ENCODE measurements around the gene CDH5. TPM values are rescaled to one million over a fixed set of nuclear protein-coding genes. Genes with fewer than 3 reads are reported as not detected.

Gene CDH5
- total RNA-seq, 1 donor from 2014 or later: 1,308 TPM

DNA sequence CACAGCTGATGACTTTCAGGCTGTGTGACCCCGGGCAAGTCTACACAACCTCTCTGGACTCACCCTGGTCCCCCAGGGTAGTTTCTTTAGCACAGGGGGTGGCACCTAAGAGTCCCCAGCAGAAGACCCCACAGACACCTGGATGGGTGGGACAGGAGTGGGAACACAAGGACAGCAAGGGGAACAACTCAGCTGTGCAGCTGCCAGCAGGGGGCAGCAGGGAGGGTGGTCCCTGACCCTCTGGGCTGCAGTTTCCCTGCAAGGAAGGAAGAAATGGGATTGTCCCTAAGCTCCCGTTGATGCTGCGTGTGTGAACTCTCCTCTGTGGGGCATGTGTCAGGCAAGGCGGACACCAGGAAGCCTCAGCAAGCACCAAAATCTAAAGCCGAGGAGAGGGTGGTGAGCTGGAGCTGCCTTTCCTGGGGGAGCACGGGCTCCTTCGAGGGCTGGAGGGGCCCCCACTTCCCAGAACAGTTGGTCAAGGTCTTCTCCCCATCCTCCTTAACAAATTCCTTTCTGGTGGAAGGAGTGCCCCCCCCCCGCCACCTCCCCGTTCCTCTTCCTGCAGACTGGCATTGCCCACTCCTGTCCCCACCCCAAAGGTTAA, 24.1 kb upstream of the CDH5 start:
- peaks cover 24% of the 10 kb centered on the region for H3K36me3 Mint-ChIP-seq (ENCODE audit: low read depth, unreplicated experiment)
- H3K4me3 Mint-ChIP-seq (ENCODE audit: unreplicated experiment): no peak overlapping the region
- H3K27ac Mint-ChIP-seq (ENCODE audit: unreplicated experiment): no peak overlapping the region
- DNase-seq (ENCODE audit: low spot score): peak; percentile 83
- H3K9me3 Mint-ChIP-seq (ENCODE audit: unreplicated experiment): no peaks in the 10 kb centered on the region
- peaks cover 7% of the 10 kb centered on the region for H3K4me1 Mint-ChIP-seq (ENCODE audit: unreplicated experiment)
- TF ChIP-seq CTCF (IDR thresholded peaks at IDR 0.05; ENCODE audit: unreplicated experiment): peak; percentile 86
- H3K27me3 Mint-ChIP-seq (ENCODE audit: unreplicated experiment): peaks cover 5% of the 10 kb centered on the region

GRCh38 chr16:66344533-66345145, 21.9 kb upstream of the CDH5 start:
- Mint-ChIP-seq H3K27me3 (ENCODE audit: unreplicated experiment) (peaks cover 7% of the 10 kb centered on the region), H3K36me3 (ENCODE audit: low read depth, unreplicated experiment) (peaks cover 15% of the 10 kb centered on the region), H3K27ac (ENCODE audit: unreplicated experiment) (no peak overlapping the region), H3K4me3 (ENCODE audit: unreplicated experiment) (no peak overlapping the region), H3K4me1 (ENCODE audit: unreplicated experiment) (peaks cover 15% of the 10 kb centered on the region), H3K9me3 (ENCODE audit: unreplicated experiment) (no peaks in the 10 kb centered on the region)
- DNase-seq (ENCODE audit: low spot score): peak; percentile 53
- peak; percentile 82 for TF ChIP-seq CTCF (IDR thresholded peaks at IDR 0.05; ENCODE audit: unreplicated experiment)

DNA sequence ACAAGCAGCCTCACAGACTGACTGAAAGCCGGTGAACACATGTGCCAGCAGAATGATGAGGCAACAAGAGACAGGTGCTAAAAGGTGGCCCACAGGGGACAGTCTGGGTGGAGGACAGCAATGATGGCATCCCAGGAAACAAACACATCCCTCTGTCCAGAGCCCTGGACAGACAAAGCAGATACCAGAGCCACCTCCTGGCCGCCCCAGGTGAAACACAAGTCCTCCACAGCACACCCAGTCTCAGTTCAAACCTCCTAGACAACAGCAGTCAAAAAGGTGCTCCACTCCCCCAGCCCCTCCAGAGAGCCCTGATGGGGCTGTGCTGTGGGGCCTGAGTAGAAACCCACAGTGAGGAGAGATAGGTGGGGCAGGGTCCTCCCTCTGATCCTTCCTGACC, 20.3 kb upstream of the CDH5 start:
- Mint-ChIP-seq H3K27me3 (ENCODE audit: unreplicated experiment) (peaks cover 7% of the 10 kb centered on the region), H3K27ac (ENCODE audit: unreplicated experiment) (no peak overlapping the region), H3K4me1 (ENCODE audit: unreplicated experiment) (peaks cover 15% of the 10 kb centered on the region), H3K36me3 (ENCODE audit: low read depth, unreplicated experiment) (peaks cover 15% of the 10 kb centered on the region), H3K4me3 (ENCODE audit: unreplicated experiment) (no peak overlapping the region), H3K9me3 (ENCODE audit: unreplicated experiment) (no peaks in the 10 kb centered on the region)
- no peak for TF ChIP-seq CTCF (IDR thresholded peaks at IDR 0.05; ENCODE audit: unreplicated experiment)
- DNase-seq (ENCODE audit: low spot score): no peak

DNA sequence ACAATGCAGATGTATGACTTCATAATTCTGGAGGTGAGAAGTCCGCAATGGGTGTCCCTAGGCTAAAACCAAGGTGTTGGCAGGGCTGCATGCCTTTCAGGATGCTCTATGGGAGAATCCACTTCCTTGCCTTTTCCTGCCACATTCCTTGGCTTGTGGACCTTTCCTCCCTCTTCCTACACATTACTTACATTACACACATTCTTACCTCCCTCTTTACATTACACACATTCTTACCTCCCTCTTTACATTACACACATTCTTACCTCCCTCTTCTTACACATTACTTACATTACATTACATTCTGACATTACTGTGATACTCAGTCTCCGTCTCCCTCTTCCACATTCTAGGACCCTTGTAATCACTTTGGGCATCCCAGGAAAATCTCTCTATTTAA, 14.2 kb upstream of the CDH5 start:
- no peak overlapping the region for H3K4me3 Mint-ChIP-seq (ENCODE audit: unreplicated experiment)
- DNase-seq (ENCODE audit: low spot score): no peak
- peaks cover 6% of the 10 kb centered on the region for H3K27me3 Mint-ChIP-seq (ENCODE audit: unreplicated experiment)
- no peak for TF ChIP-seq CTCF (IDR thresholded peaks at IDR 0.05; ENCODE audit: unreplicated experiment)
- peaks cover 4% of the 10 kb centered on the region for H3K36me3 Mint-ChIP-seq (ENCODE audit: low read depth, unreplicated experiment)
- H3K9me3 Mint-ChIP-seq (ENCODE audit: unreplicated experiment): no peaks in the 10 kb centered on the region
- H3K27ac Mint-ChIP-seq (ENCODE audit: unreplicated experiment): no peak overlapping the region
- peaks cover 20% of the 10 kb centered on the region for H3K4me1 Mint-ChIP-seq (ENCODE audit: unreplicated experiment)

- no peaks in the 10 kb centered on the region for H3K9me3 Mint-ChIP-seq (ENCODE audit: unreplicated experiment)
- H3K4me1 Mint-ChIP-seq (ENCODE audit: unreplicated experiment): peaks cover 21% of the 10 kb centered on the region
Measured at GRCh38 chr16:66353055-66353454, 13.4 kb upstream of the CDH5 start.

More at GRCh38 chr16:66353055-66353454, 13.4 kb upstream of the CDH5 start:
- no peak for DNase-seq (ENCODE audit: low spot score)
- no peak overlapping the region for H3K27ac Mint-ChIP-seq (ENCODE audit: unreplicated experiment)
- H3K27me3 Mint-ChIP-seq (ENCODE audit: unreplicated experiment): peaks cover 6% of the 10 kb centered on the region
- no peak for TF ChIP-seq CTCF (IDR thresholded peaks at IDR 0.05; ENCODE audit: unreplicated experiment)
- no peak overlapping the region for H3K4me3 Mint-ChIP-seq (ENCODE audit: unreplicated experiment)
- peaks cover 7% of the 10 kb centered on the region for H3K36me3 Mint-ChIP-seq (ENCODE audit: low read depth, unreplicated experiment)
